GM03348 (cell line): ENCODE measurements around the gene FAM228B.

ENCODE experiments used
- DNase-seq: peaks from one replicate; pipeline ENCODE4 v3.0.0; 2012; ENCODE audit warnings: low spot score

FAM228B gene

DNA sequence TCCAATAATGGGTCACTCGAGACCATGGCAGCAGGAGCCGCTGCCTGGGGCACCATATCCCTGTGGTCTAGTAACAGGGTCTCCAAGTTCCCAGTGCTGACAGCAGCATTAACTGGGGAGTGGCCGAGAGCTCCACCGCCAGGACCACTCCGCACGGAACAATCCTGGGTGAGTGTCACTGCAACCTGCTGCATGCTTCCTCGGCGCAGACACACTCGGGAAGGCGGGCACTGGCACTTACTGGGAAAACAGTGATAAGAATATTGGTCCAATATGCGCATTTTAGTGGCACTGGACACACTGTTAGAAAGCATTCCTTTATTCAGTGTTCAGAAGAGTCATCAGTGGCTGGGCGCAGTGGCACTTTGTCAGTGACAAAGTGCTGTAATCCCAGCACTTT is 81.2 kb downstream of the FAM228B start:
- DNase-seq = no peak

DNA sequence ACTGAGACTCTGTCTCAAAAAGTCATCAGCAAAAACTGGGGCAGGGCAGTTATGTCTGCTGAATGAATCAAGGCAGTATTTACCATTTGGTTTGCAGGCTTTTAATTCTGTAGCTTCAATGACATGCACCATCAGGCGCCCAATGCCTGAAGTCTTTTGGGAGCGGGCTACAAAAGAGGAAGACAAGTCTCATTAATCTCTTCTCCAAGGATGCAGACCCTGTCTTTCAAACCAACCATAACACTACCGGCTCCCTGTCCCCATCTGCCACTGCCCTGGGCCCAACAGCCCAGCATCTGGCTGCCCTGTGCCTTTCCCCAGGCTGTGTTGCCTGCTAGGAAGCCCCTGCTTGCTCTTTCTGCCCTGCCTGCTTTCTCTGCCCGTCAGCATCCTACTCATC is 81.9 kb downstream of the FAM228B start:
- no peak for DNase-seq

DNA sequence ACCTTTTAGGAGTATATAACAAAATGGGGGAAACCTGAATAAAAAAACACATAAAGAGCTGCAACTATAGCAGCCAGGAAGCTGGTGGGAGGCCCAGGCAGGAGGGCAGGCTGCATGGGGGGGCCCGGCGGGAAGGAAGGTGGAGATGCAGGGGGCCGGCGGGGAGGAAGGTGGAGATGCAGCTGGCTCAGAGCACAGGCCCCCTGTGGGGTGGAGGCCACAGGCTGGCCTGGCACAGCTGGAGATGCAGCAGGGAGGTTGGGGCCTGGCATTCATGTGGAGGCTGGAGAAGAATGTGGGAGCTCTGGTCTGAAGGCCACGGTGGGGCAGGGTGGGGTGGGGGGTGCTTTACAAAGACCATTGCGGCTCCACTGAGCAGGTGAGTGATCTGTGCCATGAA is 83.0 kb downstream of the FAM228B start:
- no peak for DNase-seq

DNA sequence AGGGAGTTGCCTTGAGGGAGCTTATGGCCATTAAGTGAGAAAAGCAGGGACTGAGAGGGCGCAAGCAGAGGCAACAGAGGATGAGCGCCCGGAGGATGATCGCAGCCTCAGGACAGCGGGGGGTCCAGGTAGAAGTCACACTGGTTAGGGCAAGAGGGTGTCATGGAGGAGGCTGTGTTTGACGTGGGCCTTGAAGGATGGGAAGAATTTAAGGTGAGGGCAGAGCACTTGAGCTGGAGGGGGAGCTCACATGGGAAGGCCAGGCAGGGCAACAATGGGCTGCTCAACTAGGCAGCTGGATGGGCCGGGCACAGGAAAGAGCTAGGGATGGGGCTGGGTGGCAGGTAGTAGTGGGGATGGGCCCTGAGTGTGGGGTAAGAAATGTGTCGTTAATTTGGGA is 83.4 kb downstream of the FAM228B start:
- DNase-seq = no peak

DNA sequence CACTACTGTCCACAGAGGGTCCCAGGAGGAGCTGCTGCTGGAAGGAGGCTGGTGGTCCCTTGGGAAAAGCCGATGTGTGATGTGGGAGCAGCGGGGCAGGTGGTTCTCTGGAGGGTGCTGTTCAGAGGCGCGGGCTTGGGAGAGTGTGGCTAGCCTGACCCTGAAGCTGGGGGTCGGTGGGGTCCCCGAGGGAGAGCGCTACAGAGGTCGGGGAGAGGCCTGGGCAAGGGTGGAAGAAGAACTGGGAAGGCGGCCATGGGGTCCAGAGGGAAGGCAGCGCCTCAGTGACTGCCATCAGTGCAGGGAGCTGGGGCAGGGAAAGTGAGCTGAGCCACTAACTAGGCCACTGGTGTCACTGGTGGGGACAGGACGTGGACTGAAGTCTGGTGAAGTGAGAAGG is 84.1 kb downstream of the FAM228B start:
- DNase-seq = no peak

DNA sequence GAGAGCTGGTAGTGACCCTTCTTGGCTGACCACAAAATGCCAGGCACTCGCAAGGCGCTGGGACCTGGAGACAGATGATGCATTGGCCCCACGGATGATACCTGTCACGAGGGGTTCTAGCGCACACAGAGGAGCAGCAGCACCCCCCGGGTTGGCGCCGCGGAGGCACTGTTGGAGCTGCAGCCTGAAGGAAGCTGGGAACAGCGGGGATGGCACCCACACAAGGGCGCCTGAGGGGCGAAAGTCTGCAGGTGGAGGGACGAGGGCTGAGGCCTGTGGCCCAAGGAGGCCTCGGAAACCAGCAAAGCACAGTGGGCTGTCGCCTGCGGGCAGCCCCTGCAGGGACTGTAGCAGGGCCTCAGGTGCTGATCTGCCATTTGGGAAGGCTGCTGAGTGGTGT is 85.2 kb downstream of the FAM228B start:
- DNase-seq = no peak

DNA sequence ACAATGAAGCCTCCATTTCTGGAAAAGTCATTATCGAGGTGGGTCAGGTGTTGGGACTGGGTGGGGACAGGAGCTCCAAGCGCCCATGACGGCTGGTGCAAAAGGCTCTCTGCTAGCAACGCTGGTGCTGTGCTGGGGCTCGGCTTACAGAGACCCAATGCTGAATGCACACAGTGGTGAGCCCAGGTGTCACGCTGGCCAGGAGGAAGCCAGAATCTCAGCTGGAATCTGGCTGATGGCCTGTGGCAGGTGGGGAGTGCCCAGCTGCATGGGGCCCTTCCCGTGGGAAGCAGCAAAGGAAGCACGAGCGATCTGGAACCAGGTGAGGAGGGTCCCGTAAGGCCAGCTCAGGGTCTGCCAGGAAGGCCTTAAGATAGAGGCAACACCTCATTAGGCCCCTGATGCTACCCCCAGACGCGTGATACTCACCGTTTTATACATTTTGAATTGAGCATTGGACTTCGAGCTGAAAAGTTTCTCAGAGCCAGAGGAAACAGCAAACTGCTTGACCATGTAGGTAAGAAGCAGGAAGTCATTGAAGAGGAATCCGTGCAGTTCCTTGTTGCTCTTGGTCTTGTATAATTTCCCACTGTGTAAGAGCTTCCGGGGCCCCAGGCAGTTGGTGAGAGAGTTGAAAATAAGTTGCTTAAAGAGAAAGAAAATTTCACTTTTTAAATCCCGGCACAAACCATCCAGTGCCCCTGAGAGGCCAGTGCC is 86.3 kb downstream of the FAM228B start:
- DNase-seq = no peak

DNA sequence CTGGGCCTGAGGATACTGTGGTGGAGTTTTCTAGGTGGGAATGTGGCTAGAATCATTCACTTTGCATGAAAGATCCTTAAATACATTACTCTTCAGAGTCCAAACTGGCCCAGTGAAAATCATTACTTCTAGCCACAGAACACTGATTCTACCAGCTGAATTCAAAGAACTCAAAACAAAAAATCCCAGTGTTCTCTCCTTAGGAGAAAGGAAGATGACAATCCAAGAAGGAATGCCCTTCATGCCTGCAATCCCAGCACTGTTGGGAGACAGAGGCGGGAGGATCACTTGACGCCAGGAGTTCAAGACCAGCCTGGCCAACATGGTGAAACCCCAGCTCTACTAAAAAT is 86.8 kb downstream of the FAM228B start:
- no peak for DNase-seq

DNA sequence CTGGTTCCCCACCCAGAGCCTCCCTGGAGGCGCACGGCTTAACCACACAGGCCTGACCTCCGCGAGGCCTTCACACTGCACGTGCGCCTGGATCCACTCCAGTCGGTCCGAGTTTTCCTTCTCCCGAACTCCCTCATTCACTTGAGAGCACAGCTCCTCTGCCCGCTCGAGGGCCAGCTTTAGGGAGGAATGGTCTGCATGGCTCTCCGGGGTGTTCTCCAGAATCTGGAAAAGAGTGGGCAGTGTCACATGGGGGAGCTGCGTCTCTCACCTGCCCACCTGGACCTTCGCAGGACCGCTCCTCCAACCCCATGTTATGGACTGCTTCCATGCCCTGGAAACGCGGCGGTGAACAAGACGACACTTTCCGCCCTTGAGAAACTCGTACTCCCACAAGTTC is 87.5 kb downstream of the FAM228B start:
- no peak for DNase-seq

DNA sequence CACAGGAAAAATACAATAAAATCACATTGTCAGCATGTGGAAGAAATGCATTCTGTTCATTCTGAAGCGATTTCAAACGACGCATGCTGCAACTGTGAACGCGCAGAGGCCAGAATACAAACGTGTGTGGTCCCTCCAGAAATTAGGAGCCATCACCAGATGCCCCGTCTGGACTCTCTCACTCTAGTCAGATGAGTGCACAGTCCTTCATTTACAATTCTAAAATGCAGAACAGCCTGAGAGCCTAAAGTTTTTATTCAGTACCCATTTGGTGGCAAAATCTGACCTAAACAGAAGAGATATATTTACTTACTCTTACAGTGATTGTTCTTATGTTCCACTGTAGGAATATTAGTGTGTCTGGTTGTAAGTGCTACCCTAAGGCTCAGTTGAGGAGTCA is 88.1 kb downstream of the FAM228B start:
- no peak for DNase-seq

DNA sequence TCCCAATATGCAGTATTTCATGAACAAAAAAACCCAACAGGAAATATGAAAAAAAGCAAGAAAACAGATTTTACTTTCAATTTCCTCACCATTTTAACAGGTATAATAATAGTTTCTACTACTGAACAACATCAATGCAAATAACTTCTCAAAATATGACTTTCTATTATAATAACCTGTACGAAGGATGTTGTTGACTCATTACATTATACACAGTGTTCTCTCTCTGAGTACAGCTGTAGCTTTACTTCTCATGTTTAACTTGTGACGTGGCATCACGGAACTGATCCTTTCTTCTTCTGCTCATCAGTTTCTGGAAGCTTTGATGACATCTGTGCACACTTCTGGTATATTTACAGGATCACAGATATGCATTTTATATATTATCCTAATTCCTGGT is 91.6 kb downstream of the FAM228B start:
- DNase-seq = no peak
